Smooth muscle cell (in vitro differentiated cells): ENCODE measurements around the gene ANKRD66. TPM values are rescaled to one million over a fixed set of nuclear protein-coding genes. Genes with fewer than 3 reads are reported as not detected.
"Not testable (repeated sequence)": the region's sequence is repeated elsewhere in the genome, so short reads cannot be mapped to it uniquely, and the experiment has no call there.

ENCODE experiments used
- DNase-seq: peaks from one replicate; lab custom pipeline; 2025; ENCODE audit not compliant: unreplicated experiment; lab: John Stamatoyannopoulos, UW
- H2AFZ ChIP-seq: fragments of 200-600 bp; sonication (generic); 2 replicates; pipeline ENCODE4 v1.6.0; 2016; ENCODE audit warnings: antibody characterized with exemption, low read depth, mild to moderate bottlenecking
- H3F3A ChIP-seq: fragments of 200-600 bp; sonication (generic); 2 replicates; pipeline ENCODE4 v1.6.0; 2017; ENCODE audit warnings: antibody characterized with exemption, low read depth
- H3K27ac ChIP-seq: fragments of 200-600 bp; sonication (generic); 2 replicates; pipeline ENCODE4 v1.5.1; 2016; ENCODE audit warnings: low read depth, mild to moderate bottlenecking
- H3K27me3 ChIP-seq: fragments of 200-600 bp; sonication (generic); 2 replicates; pipeline ENCODE4 v1.6.1; 2016; ENCODE audit warnings: low read depth, mild to moderate bottlenecking
- H3K36me3 ChIP-seq: fragments of 200-600 bp; sonication (generic); 2 replicates; pipeline ENCODE4 v1.5.1; 2016; ENCODE audit warnings: low read depth
- H3K4me1 ChIP-seq: fragments of 200-600 bp; sonication (generic); 2 replicates; pipeline ENCODE4 v1.5.1; 2016; ENCODE audit warnings: low read depth
- H3K4me2 ChIP-seq: fragments of 200-600 bp; sonication (generic); 2 replicates; pipeline ENCODE4 v1.6.0; 2016; ENCODE audit warnings: mild to moderate bottlenecking
- H3K4me3 ChIP-seq: fragments of 200-600 bp; sonication (generic); 2 replicates; pipeline ENCODE4 v1.5.1; 2016; ENCODE audit warnings: mild to moderate bottlenecking
- H3K79me2 ChIP-seq: fragments of 200-600 bp; sonication (generic); 2 replicates; pipeline ENCODE4 v1.6.0; 2016; ENCODE audit warnings: low read depth, mild to moderate bottlenecking
- H3K9ac ChIP-seq: fragments of 200-600 bp; sonication (generic); 2 replicates; pipeline ENCODE4 v1.6.0; 2016; ENCODE audit warnings: low read depth
- H3K9me3 ChIP-seq: fragments of 200-600 bp; sonication (generic); replicated peaks from 2 replicates; pipeline ENCODE4 v1.5.1; 2016; ENCODE audit warnings: low read depth
- H4K20me1 ChIP-seq: fragments of 200-600 bp; sonication (generic); 2 replicates; pipeline ENCODE4 v1.6.0; 2016; ENCODE audit warnings: low read depth
- WGBS: methylation state at CpG from one replicate; pipeline ENCODE4 v1.1.7; 2016; ENCODE audit warnings: low lambda C conversion rate; 5-methylcytosine and 5-hydroxymethylcytosine counted together
- polyA plus RNA-seq: library from polyadenylated mRNA; unstranded; fragments of >200 nt; fragmentation: Nextera tagmentation; extraction: Ambion mirVana; gene quantifications from 2 replicates; pipeline ENCODE4 v1.2.1, GENCODE V29; 2016
- total RNA-seq: library from RNA; depleted of rRNA; stranded (reverse); fragments of >200 nt; gene quantifications from 2 replicates; pipeline ENCODE4 v1.2.3, GENCODE V29; 2014
- TF ChIP-seq, protein P1 (sequence below): fragments of 200-600 bp; sonication (generic); IDR thresholded peaks from 2 replicates; pipeline ENCODE4 v1.5.1; 2017; ENCODE audit warnings: borderline replicate concordance, mild to moderate bottlenecking, antibody characterized with exemption; ENCODE audit not compliant: insufficient read depth, poor library complexity, severe bottlenecking

The ANKRD66 gene
- total and polyA plus RNA-seq, 2 experiments from 2014 or later, result not detected

DNA sequence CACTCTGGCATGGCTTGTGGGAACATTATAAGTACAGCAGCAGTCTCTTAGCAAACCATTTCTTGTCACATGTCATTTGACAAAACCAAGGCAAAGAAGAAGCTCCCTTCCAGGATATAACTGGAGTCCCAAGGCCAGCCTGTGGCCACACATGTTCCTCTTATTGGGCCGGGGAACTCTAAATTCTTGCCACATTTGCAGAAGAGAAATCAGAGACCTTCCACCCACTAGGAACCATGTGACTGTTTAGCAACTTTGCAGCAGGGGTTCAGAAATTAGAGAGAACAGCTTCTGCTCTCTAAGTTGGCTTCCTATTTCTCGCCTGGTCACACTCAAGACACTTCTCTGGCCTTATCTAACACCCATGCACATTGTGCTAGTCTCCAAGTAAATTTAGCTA lies 26.0 kb downstream of the ANKRD66 start:
- Histone ChIP-seq H3K9ac (no peak overlapping the region), H4K20me1 (no peaks in the 10 kb centered on the region), H3K27me3 (no peaks in the 10 kb centered on the region), H3F3A (no peaks in the 10 kb centered on the region), H3K27ac (no peak overlapping the region), H3K9me3 (no peaks in the 10 kb centered on the region), H2AFZ (no peak overlapping the region), H3K4me1 (no peaks in the 10 kb centered on the region), H3K4me2 (no peak overlapping the region), H3K4me3 (no peak overlapping the region), H3K79me2 (no peaks in the 10 kb centered on the region), H3K36me3 (no peaks in the 10 kb centered on the region)
- no peak for DNase-seq
- WGBS, result 85% methylated on average over 2 of the region's 2 CpGs
- TF ChIP-seq, protein P1, sequence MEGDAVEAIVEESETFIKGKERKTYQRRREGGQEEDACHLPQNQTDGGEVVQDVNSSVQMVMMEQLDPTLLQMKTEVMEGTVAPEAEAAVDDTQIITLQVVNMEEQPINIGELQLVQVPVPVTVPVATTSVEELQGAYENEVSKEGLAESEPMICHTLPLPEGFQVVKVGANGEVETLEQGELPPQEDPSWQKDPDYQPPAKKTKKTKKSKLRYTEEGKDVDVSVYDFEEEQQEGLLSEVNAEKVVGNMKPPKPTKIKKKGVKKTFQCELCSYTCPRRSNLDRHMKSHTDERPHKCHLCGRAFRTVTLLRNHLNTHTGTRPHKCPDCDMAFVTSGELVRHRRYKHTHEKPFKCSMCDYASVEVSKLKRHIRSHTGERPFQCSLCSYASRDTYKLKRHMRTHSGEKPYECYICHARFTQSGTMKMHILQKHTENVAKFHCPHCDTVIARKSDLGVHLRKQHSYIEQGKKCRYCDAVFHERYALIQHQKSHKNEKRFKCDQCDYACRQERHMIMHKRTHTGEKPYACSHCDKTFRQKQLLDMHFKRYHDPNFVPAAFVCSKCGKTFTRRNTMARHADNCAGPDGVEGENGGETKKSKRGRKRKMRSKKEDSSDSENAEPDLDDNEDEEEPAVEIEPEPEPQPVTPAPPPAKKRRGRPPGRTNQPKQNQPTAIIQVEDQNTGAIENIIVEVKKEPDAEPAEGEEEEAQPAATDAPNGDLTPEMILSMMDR, result no peak

DNA sequence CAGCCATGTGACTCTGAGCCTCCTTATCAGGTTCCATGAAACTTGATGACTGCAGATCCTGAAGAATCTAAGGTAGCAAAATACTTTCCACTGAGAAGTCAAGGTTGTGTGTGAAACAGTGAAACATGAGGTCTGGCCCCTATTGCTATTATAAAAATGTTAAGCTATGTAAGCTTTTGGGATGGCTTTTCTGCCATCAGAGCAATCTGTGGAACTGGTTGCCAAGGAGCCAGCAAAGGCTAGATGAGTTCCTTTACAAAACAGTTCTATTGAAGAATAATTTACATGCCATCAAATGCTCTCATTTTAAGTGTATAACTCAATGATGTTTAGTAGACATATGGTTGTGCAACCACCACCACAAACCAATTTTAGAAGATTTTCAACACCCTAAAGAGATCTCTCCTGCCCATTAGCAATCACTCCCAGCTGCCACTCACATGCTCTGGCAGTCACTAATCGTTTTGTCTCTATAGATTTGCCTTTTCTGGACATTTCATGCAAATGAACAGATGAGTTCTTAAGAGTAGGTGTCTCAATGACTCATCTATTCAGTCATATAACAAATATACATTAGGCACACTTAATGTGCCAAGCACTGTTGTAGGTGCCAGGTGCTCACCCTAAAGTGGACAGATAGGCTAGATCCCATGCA lies 26.6 kb downstream of the ANKRD66 start:
- Histone ChIP-seq H3F3A (no peaks in the 10 kb centered on the region), H3K27me3 (no peaks in the 10 kb centered on the region), H3K9me3 (no peaks in the 10 kb centered on the region), H3K36me3 (no peaks in the 10 kb centered on the region), H3K27ac (no peak overlapping the region), H3K4me1 (no peaks in the 10 kb centered on the region), H3K79me2 (no peaks in the 10 kb centered on the region), H4K20me1 (no peaks in the 10 kb centered on the region), H3K4me2 (no peak overlapping the region), H3K9ac (no peak overlapping the region), H2AFZ (no peak overlapping the region), H3K4me3 (no peak overlapping the region)
- 80% methylated on average over 1 of the region's 1 CpG for WGBS
- TF ChIP-seq, protein P1, result no peak
- no peak for DNase-seq

DNA sequence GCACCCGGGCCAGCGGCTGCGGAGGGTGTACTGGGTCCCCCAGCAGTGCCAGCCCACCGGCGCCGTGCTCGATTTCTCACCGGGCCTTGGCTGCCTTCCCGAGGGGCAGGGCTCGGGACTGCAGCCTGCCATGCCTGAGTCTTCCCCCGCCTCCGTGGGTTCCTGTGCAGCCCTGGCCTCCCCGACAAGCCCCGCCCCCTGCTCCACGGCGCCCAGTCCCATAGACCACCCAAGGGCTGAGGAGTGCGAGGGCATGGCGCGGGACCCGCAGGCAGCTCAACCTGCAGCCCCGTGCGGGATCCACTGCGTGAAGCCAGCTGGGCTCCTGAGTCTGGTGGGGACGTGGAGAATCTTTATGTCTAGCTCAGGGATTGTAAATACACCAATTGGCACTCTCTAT lies 28.0 kb downstream of the ANKRD66 start:
- not testable (repeated sequence) for H3K4me1 ChIP-seq, H3K4me3 ChIP-seq, H3K4me2 ChIP-seq, H3K27me3 ChIP-seq, H2AFZ ChIP-seq, H3K27ac ChIP-seq, DNase-seq, H3F3A ChIP-seq, H3K9me3 ChIP-seq, H3K36me3 ChIP-seq, H3K9ac ChIP-seq, H3K79me2 ChIP-seq, H4K20me1 ChIP-seq
- 96% methylated on average over 14 of the region's 24 CpGs for WGBS

DNA sequence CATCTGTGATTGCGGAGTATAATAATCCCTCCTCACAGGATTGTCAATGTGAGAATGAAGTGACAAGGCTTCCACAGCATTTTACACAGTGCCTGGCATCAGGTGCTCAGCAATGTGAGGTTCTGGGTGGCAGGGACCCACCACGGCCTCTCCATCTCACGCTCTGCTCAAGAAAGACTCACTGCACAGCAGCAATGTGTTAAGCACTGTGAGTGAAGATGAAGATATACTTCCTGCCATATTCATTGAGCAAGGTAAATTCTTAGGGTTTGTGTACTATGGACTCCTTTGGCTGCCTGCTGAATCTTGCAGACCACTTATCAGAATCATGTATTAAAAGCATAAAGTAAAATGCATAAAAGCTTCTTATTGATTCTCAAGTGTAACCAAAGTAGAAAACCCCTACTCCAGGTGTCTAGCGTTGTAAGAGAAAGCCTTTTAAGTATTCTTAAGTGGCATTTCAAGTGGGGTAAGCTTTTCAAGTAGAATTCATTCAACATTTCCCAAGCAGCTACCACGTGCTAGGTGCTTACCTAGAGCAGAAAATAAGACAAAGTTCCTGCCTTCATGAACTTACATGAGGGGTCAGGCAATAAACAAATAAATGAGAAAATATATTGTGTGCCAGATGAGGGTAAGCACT lies 29.5 kb downstream of the ANKRD66 start:
- Histone ChIP-seq H3K9me3 (no peaks in the 10 kb centered on the region), H2AFZ (no peak overlapping the region), H3K27me3 (peaks cover 7% of the 10 kb centered on the region), H3K36me3 (no peaks in the 10 kb centered on the region), H4K20me1 (no peaks in the 10 kb centered on the region), H3F3A (no peaks in the 10 kb centered on the region), H3K27ac (no peak overlapping the region), H3K79me2 (no peaks in the 10 kb centered on the region), H3K9ac (no peak overlapping the region), H3K4me3 (no peak overlapping the region), H3K4me1 (no peaks in the 10 kb centered on the region), H3K4me2 (no peak overlapping the region)
- TF ChIP-seq, protein P1, result no peak
- no peak for DNase-seq
- WGBS, result 92% methylated on average over 5 of the region's 5 CpGs
